Measurements from ENCODE around the gene COL25A1. TPM values are rescaled to one million over a fixed set of nuclear protein-coding genes. Genes with fewer than 3 reads are reported as not detected.

Gene COL25A1
- total RNA-seq, 1 experiment from 2014 or later, result 4.2 TPM

GRCh38 chr4:109199585-109199984 lies 102.9 kb downstream of the COL25A1 start:
- no peak overlapping the region for H3K4me3 Mint-ChIP-seq
- Histone ChIP-seq H4K91ac (ENCODE audit: insufficient read length, low read depth, low read length) (no peak overlapping the region), H4K8ac (replicated peaks; ENCODE audit: insufficient read length, low read depth, low read length) (no peak overlapping the region), H3K27ac (ENCODE audit: insufficient read length, low read depth, low read length) (no peak overlapping the region), H3K4me1 (ENCODE audit: insufficient read depth, low read length) (no peaks in the 10 kb centered on the region), H3K14ac (ENCODE audit: insufficient read depth, low read length) (no peak overlapping the region), H2AK5ac (ENCODE audit: insufficient read length, low read length) (no peak overlapping the region), H3K27me3 (ENCODE audit: insufficient read depth, low read length) (no peaks in the 10 kb centered on the region), H2BK20ac (ENCODE audit: low read depth, low read length, poor library complexity, severe bottlenecking) (no peak overlapping the region), H3T11ph (ENCODE audit: low read length) (no peak overlapping the region), H2BK5ac (ENCODE audit: insufficient read length, low read length) (no peak overlapping the region), H2AFZ (ENCODE audit: low read length) (no peak overlapping the region), H4K5ac (ENCODE audit: insufficient read length, low read depth, low read length) (no peak overlapping the region), H3K56ac (ENCODE audit: insufficient read length, low read depth, low read length) (no peak overlapping the region), H3K18ac (ENCODE audit: insufficient read length, low read depth, low read length) (no peak overlapping the region), H3K23me2 (ENCODE audit: insufficient read length, low read depth, low read length, poor library complexity, severe bottlenecking) (no peaks in the 10 kb centered on the region), H4K20me1 (ENCODE audit: control insufficient read depth, insufficient read depth, insufficient read length) (no peaks in the 10 kb centered on the region), H3K9ac (ENCODE audit: extremely low read depth, insufficient read length, low read length) (no peak overlapping the region), H3K79me1 (ENCODE audit: insufficient read depth, low read depth, low read length, poor library complexity, severe bottlenecking) (no peaks in the 10 kb centered on the region), H3K79me2 (ENCODE audit: insufficient read depth, low read length) (no peaks in the 10 kb centered on the region), H2BK120ac (ENCODE audit: low read depth, low read length, poor library complexity, severe bottlenecking) (no peak overlapping the region), H3K23ac (ENCODE audit: insufficient read length, low read depth, low read length) (no peak overlapping the region), H3K4me2 (ENCODE audit: insufficient read depth, insufficient read length, low read length) (no peak overlapping the region), H2BK15ac (ENCODE audit: low read depth, low read length) (no peak overlapping the region), H2BK12ac (ENCODE audit: insufficient read length, low read depth, low read length) (no peak overlapping the region), H3K9me3 (ENCODE audit: control insufficient read depth, low read depth, low read length) (no peaks in the 10 kb centered on the region), H3K4ac (ENCODE audit: low read depth, low read length) (no peak overlapping the region)
- no CpG with 5 or more reads among the region's 1 CpG for WGBS (ENCODE audit: extremely low coverage, insufficient read length, low lambda C conversion rate)
- DNase-seq, result no peak
- no peaks in the 10 kb centered on the region for H3K9me3 Mint-ChIP-seq
- H3K4me1 Mint-ChIP-seq, result no peaks in the 10 kb centered on the region
- H3K27ac Mint-ChIP-seq, result no peak overlapping the region
- no peaks in the 10 kb centered on the region for H3K36me3 Mint-ChIP-seq (ENCODE audit: insufficient read depth in 1 of 3, low read depth in 3 of 3)
- TF ChIP-seq CTCF (conservative IDR thresholded peaks at IDR 0.05), result no peak
- H3K27me3 Mint-ChIP-seq (ENCODE audit: low read depth), result no peaks in the 10 kb centered on the region
